Stimulated activated CD4-positive, alpha-beta T cell treated with anti-CD3 and anti-CD28 coated beads, Interleukin-1b, Interleukin-23, amount 100 ng/mL, for 4 hours (primary cell): ENCODE measurements around the gene UROC1.

Source experiments
- DNase-seq, 2 donors: peaks; one replicate each; pipeline ENCODE4 v3.0.0-alpha.2; 2020; ENCODE audit warnings: low read depth in 2 of 2

UROC1 gene

DNA sequence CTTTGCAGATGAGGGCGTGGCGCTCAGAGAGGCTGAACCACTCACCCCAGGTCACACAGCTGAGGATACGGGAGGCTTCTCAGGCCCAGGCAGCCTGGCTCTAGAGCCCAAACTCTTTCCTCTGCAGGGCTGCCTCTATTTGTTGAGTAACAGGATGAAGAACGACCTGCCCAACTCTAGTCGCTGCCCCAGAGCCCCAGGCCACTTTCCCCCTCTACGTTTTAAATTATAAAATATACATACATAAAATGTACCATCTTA is 22.7 kb downstream of the UROC1 start:
- DNase-seq = no peak

DNA sequence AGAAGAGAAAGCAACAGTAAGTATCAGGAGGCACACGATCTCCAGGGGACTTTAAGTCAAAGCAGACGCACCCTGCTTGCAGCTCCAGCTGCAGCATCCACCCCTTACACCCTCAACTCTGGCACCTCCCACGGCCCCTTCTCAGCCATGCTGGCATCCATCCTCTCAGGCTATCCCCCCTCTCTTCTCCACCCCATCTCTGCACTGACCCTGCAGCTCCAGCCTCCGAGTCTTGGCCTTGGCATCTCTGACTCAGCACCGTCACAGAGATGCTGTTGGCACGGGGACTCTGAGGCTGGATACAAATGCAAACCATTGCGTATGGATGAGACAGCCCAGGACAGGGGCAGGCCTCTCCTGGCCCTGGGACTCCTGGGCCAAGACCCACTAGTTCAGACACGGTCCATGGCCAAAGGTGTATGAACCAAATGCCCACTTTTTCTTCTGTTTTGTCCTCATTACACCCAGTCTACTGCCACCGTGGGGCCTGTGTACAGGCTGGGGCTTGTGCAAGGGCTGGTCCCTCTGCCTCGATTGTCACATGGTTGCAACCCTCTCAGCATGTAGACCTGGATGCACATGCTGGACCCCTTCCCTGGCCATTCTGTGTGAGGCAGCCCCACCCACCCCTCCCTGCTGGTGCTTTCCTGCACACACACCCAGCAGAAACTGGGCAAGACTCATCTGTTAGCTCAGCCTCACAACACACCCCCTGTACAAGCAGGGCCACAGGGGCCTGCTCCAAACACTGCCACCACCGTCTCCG is 23.2 kb downstream of the UROC1 start:
- DNase-seq = no peak

DNA sequence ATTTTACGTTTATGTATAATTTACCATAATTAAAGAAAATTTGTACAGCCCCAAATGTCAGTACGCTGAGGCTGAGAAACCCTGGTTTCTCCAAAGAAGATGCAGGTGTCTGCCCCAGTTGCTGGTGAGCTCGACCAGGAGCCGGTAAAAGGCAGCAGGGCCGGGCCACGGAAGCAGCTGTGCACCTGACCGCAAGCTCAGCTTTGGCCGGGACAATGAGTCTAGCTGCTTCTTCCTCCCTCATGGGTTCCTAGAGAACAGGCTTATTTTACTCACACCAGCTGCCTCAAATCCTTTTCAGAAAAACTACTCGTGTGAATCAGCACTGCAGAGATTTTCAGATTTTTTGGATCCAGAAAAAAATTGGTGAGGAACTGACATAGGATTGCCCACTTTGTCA is 23.8 kb downstream of the UROC1 start:
- no peak for DNase-seq

DNA sequence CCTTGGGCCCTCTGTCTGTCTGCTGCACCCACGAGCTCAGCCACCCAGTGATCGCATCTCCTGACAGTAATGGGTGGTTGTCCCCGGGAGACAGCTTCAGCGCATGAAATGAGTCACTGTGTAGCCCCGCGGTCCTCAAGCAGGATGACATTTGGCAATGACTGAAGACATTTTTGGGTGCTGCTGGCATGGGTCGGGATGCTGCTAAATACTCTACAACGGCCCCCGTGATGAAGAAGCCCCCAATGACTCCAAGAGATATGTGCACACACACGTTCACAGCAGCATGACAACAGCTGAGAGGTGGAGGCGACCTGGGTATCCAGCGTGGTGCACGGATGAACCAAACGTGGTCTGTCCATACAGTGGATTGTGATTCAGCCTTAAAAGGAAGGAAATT is 24.5 kb downstream of the UROC1 start:
- DNase-seq = no peak

DNA sequence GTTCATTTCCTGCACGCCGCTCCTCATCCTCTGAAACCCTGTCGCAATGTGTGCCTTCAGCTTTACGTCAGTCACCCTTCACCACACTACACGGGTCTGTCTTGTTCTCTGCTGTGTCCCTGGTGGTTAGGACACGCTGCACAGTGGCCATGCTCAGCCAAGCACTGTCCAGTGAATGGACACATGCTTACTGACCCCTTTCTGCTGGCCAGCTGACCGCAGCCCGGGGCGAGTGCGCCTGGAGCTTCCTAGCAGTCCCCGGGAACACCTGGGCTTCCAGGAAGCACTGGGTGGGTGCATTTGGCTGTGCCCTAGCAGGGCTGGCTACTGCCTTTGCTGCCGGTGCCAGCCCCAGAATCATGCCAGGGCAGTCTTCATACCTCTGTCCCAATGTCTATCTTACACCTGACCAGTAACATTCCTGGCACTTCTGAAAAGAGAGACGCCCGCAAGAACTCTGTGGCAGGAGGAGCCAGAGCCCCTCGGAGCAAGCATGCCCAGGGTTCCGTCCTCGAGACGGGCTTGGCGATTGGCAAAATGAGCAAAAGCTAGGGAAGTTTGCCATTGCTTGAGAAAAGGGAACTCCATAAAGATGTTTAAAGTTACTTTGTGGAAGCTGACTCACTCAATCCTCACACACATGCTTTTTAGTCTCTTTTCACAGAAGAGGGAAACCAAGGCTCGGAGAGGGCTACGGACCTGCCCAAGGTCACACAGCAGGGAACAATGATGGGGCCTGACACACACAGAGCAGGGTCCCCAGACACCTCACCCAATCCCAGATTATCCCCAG is 26.2 kb downstream of the UROC1 start:
- no peak for DNase-seq

DNA sequence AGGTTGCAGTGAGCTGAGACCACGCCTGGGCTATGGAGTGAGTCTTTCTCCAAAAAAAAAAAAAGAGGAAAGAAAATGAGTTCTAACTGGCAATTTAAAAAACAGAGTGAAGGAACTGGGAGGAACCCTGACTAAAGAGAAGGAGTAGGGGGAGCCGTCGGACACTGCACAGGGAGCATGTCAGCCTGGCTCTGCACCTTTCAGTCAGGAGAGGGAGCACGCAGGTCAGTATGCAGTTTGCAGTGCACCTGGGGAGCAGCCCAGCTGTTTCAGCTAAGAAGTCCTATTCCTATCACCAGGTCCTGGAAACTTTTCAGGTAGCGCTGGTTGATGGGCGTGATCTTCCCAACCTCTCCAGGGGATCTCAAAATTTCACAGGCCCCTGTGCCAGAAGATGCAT is 27.0 kb downstream of the UROC1 start:
- DNase-seq = no peak

DNA sequence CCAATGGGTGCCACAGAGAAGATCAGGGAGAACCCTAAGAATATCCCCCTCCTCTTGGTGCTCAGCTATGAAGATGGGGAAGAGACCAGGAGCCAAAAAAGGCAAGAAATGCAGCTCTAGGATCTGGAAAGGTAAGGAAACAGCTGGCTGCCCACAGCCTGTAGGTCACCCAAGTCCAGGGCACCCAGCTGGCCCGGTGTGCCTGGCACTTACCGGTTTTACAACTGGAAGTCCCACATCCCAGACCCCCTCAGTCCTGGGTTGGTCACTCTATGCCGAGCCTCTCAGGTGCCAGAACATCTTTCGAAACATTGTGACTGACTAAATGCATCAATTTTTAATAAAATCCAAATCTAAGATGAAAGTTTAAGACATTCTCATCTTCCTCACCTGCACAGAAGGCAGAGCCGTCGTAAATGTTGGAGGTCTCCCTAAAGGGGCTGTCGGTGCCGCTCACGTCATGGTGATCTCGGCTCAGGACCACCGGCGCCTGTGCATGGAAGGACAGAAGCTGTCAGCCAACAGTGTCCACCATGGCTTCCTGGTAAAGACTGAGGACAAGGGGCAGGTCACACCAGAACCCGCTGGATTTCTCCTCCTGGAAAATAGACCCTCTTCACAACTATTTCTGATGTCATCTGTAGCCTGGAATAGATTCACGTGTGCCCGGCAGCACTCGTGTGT is 28.5 kb downstream of the UROC1 start:
- no peak for DNase-seq

DNA sequence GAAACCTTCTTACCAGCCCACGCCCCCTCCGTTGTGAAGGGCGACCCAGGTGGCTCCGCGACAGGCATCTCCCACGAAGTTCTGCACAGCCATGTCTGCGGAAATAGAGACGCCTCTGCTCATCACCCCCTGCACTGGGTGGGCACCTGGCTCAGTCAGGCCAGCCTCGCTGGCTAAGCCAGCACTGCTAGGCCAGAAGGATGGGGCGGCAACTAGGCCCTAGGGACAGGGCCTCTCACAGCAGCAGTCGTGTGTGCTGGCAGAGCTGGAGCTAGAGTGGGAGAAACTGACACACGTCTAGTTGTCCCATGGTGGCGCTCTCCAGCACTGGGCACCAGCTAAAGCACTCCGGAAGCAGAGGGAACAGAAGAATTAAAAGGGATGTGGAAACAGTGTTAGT is 29.4 kb downstream of the UROC1 start:
- no peak for DNase-seq

DNA sequence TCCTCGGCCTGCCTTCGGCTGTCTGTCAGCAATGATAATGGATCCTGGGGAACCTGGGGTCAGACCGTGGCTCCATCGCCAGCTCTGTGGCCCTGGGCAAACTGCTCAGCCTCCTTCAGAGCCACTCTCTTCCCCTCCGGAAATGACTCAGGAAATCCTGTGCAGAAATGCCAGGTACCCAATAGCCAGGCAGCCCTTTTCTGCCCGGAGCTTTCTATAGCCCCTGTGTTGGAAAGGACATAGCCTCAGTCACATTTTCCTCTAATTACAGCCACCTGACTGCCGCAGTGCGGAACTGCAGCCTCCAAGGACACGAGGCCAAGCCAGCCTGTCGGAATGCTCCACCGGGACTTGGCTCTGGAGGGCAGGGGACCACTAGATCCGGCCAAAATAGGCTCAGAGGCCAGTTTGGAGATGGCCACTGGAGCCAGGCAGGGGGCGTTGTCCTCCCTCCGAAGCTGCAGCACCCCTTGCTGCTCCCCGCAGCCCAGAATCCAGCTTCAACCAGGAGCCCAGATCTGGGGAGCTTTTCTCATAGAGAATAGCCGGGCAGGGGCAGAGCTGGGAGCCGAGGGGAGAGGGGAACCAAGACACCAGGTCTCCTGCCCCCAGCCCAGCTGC is 30.3 kb downstream of the UROC1 start:
- DNase-seq = no peak

DNA sequence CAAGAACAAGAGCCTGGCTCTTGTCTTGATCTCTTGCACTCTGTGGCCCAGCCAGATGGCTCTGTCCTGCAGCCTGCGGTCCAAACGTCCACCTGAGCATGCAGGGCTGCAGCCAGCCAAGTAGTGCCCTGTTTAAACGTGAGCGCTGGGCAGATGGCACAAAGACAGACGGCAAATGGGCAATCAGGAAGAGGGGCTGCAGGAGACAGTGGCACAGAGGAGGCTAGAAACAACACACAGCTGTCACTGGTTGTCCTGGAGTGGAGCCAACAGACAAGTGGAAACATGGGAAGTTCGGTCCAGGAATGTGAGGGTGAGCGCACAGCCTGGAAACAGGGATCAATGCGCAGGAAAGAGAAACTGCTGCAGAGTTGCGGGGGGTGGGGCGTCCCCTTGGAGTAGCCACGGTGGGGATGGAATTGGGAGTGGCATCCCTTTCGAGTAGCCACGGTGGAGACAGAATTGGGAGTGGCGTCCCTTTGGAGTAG is 31.2 kb downstream of the UROC1 start:
- no peak for DNase-seq

DNA sequence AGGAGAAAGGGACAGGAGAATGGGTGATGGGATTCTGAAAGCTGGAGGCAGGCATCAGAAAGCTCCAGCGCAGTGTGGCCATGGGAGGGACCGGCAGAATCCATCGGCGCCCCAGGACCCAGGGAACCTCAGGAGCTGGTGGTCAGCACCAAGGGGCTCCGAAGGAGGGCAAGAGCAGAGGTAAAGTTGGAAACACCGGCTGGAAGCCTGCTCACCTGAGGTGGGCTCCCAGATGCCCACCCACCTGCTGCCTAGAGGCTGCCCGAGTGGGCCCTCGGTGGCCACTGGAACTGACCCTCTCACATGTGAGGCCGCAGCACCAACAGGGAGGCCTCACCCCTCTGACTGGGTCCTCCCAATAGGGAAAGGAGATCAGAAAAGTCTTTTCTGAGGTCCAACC is 31.6 kb downstream of the UROC1 start:
- no peak for DNase-seq

DNA sequence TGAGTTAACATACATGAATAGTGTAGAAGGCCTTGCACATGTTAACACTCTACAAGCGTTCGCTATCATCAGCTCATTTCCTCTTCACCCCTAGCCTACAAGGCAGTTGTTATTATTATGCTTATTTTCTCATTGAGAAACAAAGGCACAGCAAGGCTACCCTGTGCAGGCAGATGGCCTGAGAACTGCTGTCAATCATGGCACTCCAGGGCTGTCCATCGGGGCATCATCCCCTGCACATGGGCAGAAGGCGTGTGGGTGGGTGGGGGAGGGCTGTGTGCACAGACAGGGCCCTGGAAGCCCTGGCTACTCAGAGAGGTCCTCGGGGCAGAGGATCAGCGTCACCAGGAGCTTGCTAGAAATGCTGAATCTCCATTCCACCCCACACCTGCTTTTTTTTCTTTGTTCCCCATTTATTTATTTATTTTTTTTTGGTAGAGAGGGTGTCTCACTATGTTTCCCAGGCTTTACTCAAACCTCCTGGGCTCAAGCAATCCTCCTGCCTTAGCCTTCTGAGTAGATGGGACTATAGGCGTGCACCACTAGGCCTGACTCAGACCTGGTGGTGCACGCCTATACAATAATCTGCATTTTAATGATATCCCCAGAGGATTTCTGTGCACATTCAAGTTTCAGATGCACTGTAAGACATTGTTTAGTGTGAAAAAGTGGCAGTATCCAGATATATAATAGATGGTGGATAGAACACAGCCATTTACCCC is 32.2 kb downstream of the UROC1 start:
- no peak for DNase-seq

DNA sequence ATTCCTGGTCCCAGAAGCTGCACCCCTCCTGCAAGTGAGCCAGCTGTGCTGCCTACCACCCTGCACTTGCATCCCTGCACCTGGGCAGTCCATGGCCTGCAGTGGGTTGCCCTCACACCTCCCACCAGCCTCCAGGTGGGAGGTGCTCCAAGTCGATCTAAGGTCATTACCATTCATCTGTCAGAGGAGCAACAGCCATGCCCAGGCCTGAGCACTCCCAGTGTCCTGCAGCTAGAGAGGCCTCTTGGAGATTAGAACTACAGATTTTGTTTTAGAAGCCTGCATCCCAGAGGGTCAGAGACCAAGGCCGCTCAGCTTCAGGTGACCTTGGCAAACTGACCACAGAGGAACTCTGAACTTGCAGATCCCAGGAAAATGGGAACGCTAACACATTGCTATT is 32.9 kb downstream of the UROC1 start:
- DNase-seq = no peak

DNA sequence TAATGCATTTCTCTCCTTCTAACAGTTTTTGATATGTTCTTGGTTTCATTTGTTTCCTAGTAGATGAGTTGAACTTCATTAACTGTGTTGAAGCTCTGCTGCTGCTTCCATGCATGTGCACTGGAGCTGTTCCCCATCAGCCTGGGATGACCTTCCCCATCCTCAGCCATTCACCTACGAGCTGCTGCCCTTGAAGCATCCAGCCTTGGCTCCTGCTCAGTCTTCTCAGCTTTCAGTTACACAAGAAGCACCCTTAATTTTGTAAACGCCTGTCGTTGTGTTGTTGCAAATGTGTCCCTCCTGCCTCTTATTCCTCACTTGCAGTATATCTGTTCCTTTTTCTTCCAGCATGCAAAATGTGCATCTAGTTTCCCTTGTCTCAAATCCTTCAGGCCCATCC is 33.4 kb downstream of the UROC1 start:
- DNase-seq = no peak

DNA sequence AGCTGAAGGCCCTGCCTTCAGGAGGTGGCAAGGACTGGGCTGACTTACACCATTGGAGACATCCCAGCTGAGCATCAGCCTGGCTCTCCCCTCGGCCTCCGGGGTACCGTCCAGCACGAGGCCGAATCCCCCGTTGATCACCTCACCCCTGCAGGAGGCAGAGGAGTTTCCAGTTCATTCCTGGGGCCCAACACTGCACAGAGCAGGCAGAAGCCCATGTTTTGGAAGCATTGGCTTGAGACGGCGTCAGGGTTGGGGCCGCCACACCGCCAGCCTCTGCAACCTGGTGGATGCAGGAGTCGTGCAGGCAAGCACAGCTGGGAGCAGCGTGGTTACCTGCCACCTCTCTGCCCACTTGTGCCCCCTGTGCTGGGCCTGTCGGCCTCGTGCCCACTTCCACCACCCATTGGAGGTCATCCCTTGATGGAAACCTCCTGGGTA is 34.2 kb downstream of the UROC1 start:
- no peak for DNase-seq

DNA sequence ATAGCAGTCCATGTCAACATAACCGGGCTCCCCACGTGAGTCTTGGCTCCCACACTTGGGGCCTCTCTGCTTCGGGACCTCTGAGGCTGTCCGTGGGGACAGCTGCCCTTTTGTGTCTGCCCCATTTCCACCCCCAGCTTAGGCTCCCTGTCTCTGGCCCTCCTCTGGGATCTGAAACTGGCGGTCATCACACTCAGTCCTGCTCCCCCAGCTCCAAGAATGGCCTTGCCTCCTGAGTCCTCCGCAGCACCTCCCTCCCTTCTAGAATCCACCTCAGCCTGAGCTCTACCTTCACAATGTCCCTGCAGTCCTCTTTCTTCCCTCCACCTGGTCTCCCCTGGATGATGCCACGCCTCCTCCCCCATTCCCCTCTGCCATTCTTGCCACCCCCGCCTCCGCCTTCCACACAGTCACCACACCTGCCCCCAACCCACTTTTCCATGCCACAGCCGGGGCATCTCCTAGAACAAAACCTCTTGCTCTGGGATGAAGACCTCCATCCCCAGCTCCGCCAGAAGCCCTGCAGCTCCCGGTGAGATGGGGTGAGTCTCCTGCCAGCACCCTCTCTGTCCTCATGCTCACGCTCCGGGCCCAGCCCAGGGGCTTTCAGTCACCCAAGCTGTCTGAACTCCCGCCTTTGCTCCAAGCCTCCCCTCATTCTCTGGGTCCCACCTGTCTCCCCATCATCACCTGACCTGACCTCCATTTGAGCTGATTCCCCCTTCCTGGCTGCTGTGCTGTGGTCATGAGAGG is 34.9 kb downstream of the UROC1 start:
- no peak for DNase-seq

DNA sequence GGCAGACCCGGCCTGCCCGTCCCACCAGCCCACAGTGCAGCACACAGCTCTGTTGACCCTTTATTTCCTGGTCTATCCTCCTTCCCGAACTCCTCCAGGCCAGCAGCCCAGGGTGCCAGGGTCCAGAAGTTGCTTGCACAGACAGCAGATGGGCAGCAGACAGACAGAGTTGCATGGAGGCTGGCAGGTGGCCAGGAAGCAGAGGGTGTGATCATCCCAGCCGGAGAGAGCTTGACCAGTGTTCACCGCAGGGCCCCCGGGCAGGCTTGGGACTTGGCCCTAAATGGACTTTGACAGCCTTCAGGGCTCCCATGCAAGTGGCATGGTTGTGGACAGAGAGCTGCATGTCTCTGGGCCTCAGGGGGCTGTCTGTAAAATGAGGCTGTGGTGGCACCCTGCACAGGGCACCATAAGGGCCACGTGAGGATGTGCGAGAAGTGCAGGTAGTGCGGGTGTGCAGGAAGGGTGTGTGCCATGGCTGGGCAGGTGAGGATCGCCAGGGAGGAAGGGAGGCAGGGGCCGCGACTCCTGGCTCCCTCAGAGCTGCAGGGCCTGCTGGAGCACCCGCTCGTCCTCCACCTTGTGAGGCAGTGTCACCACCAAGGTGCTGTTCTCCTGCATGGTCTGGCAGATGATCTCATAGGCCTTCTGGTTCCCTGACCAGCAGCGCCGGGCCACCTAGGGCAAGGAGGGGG is 35.6 kb downstream of the UROC1 start:
- DNase-seq = no peak

DNA sequence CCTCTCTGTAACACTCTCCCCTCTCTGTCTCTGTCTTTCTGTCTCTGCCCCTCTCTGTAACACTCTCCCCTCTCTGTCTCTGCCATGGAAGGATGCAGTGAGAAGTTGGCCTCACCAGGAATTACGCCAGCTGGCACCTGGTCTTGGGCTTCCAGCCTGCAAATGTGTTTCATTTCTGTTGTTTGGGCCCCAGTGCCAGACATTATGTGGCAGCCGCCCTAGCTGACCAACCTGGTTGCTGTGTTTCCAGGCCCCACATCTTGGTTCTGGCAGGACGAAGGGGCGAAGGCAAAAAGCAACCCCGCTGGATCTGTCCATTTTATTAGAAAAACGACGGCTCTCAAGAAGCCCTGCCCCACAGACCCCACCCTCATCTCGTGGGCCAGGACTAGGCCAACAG is 36.7 kb downstream of the UROC1 start:
- no peak for DNase-seq

DNA sequence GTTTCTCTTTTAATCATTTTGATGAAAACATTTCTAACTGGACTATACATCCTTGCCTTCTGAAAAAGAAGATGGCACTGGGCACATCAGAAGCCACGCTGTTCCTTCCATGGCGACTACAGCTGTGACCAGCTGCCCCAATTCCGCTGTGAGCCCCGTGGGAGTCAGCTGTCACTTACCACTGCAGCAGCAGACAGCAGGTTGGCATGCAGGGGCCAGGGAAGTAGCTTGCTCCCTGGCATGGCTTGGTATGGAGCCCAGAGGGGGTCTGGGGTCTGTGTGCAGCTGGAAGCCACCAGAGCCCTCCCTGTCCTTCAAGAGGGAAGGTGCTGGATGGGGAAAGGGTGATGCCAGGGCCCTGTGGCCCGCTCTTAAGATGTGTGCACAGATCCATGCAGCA is 37.4 kb downstream of the UROC1 start:
- DNase-seq = no peak

DNA sequence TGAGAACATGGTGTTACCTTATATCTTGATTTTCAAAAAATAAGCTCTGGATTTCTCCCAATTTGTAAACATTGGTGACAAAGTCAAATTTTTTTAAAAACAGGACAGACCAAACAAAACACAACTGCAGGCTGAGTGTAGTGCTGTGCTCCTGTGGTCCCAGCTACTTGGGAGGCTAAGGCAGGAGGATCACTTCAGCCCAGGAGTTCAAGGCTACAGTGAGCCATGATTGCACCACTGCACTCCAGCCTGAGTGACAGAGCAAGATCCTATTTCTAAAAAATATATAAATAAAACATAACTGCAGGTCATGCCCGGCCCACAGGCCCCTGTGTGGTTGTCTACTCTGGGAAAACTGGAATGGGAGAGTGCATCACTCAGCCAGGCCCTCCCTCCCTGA is 37.9 kb downstream of the UROC1 start:
- DNase-seq = no peak
